HFF-Myc (cell line): ENCODE data around the gene ZNF598.

Experiments used
- DNase-seq: peaks from one replicate; pipeline ENCODE4 v3.0.0-alpha.2; 2011; ENCODE audit warnings: low read depth; ENCODE audit errors: extremely low read depth
- H3K4me3 ChIP-seq: replicated peaks from 2 replicates; pipeline ENCODE4 v1.5.1; 2011; ENCODE audit warnings: low read depth, mild to moderate bottlenecking, control low read depth, low read length
- CTCF ChIP-seq: IDR thresholded peaks from 2 replicates; pipeline ENCODE4 v1.5.1; 2012; ENCODE audit warnings: mild to moderate bottlenecking, low read depth, low read length, control low read depth; ENCODE audit errors: missing control alignments

The ZNF598 gene

GRCh38 chr16:1981398-1981836 lies 28.2 kb downstream of the ZNF598 start, which contains the start of gene NOXO1:
NOXO1 (minus strand) TSS chr16:1981469; CDS start chr16:1981179, 290 bp downstream.
- TF ChIP-seq CTCF = no peak
- H3K4me3 ChIP-seq = no peak within 1 kb of the TSS
- no peak for DNase-seq

GRCh38 chr16:1980770-1981087 lies 28.9 kb downstream of the ZNF598 start:
- no peak overlapping the region for H3K4me3 ChIP-seq
- DNase-seq = no peak
- TF ChIP-seq CTCF = no peak

- no peak overlapping the region for H3K4me3 ChIP-seq
- no peak for TF ChIP-seq CTCF
- DNase-seq = no peak
Observed at GRCh38 chr16:1980030-1980769, 29.4 kb downstream of the ZNF598 start.

GRCh38 chr16:1979271-1980029 lies 30.2 kb downstream of the ZNF598 start:
- DNase-seq = no peak
- H3K4me3 ChIP-seq = no peak overlapping the region

GRCh38 chr16:1978476-1979120 lies 31.0 kb downstream of the ZNF598 start:
- TF ChIP-seq CTCF = no peak
- DNase-seq = no peak
- no peak overlapping the region for H3K4me3 ChIP-seq

More at GRCh38 chr16:1979271-1980029, 30.2 kb downstream of the ZNF598 start:
- TF ChIP-seq CTCF = no peak

GRCh38 chr16:1977875-1978268 lies 31.7 kb downstream of the ZNF598 start:
- no peak for TF ChIP-seq CTCF
- DNase-seq = no peak
- no peak overlapping the region for H3K4me3 ChIP-seq
